GM19238 (cell line): ENCODE data around the gene ELP4.
"Not testable (repeated sequence)": the region's sequence is repeated elsewhere in the genome, so short reads cannot be mapped to it uniquely, and the experiment has no call there.

Source experiments
- DNase-seq: peaks from one replicate; pipeline ENCODE4 v3.0.0; 2011; ENCODE audit warnings: low spot score; ENCODE audit not compliant: insufficient read length

ELP4 gene, protein sequence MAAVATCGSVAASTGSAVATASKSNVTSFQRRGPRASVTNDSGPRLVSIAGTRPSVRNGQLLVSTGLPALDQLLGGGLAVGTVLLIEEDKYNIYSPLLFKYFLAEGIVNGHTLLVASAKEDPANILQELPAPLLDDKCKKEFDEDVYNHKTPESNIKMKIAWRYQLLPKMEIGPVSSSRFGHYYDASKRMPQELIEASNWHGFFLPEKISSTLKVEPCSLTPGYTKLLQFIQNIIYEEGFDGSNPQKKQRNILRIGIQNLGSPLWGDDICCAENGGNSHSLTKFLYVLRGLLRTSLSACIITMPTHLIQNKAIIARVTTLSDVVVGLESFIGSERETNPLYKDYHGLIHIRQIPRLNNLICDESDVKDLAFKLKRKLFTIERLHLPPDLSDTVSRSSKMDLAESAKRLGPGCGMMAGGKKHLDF

DNA sequence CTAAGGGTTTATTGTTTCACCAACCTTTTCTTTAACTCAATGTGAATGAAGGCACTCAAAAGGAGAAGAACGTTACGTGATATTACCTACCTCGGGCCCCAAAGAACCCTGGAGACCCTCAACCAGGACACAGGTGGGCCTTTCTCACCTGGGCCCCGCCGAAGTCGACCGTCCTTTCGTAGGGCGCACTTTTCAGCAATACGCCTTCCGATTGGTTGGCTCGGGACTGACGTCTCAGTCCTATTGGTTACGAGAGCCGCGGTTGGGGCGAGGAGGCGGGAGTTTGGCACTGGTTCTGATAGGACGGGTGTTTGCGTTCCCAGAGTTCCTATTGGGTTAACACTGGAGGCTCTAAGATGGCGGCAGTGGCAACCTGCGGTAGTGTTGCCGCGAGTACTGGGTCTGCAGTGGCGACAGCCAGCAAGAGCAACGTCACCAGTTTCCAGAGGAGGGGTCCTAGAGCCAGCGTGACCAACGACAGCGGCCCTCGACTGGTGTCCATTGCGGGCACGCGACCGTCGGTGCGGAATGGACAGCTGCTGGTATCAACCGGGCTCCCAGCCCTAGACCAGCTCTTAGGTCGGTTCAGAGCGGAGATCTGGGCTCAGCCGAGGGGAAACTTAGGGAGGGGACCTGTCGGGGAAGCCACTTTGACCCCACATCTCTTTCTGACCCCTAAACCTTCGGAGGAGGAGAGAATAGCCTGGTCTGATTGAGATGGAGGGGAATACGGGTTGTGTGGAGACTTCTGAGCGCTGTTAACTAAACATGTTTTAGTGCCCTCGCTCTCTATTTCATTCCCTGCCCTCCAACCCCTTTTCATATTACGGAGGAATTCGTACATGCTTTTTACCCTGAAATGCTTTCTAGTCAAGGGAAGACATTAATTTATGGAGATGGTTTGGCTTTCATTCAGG lies at the start of gene ELP4, which contains the start of gene IMMP1L:
ELP4 (plus strand) TSS at position 339 of the 917 bp plus-strand sequence; CDS start at position 357, 18 bp downstream.
IMMP1L (minus strand) TSS at position 194 of the 917 bp plus-strand sequence. CDS start 46,346 bp downstream, outside the sequence.
- peak; percentile 90 for DNase-seq

DNA sequence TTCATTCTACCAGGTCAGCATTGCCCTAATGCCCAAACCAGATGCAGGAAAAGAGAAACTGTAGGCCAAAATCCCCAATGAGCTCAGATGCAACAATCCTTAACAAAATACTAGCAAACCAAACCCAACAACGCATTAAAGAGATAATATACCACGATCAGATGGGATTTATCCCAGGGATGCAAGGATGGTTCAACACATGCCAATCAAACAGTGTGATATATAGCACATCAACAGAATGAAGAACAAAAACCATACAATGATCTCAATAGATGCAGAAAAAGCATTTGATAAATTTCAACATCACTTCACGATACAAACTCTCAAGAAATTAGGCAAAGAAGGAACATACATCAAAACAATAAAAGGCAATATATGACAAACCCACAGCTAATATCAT lies 45.1 kb upstream of the ELP4 start:
- DNase-seq = no peak

DNA sequence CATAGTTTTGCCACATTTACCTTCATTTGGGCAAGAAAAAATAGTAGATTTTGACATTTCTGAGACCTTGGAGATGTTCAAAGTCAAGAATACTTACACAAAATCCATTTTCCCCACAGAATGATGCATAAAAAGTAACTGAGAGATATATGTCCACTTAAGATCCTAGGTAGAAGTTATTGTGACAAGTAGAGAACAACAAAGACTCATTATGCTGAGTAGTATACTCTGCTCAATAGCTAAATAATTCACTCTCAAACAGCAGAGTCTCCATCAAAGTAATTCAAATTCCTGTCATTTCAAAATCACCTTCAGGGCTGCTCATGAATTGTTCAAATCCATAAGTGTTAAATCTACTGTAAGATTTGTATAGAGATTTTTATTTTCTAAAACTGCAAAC lies 35.5 kb upstream of the ELP4 start:
- DNase-seq = no peak

DNA sequence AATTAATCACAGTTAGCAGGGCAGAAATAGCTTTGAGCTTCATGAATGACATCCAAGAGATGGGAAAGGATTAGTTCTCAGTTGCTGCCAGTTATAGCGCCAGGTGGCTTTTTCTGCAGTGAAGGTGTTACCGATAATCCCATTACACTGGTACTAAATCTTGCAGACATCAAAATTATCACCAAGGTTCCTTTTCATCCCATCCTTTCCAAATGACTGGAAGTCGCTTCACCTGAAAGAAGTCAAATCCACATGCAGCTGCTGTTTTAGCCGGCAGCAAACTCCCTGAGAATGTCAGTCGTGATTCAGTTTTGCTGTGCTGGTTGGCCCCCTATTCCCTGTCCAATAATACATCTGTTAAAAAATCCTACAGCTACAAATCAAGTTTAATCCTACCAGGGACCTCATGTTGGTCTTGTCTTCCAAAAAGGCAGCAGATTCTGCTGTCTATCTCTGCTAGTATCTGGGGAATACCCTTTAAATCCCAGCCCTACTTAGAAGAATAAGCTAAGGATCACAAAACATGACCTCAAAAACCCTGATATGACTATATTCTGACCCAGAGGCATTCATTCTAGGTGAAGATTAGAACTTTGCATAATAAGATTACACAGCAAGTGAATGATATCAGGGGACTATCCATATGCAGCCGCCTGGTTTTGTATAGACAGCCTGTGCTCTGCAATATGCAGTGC lies 31.9 kb upstream of the ELP4 start:
- DNase-seq = no peak

DNA sequence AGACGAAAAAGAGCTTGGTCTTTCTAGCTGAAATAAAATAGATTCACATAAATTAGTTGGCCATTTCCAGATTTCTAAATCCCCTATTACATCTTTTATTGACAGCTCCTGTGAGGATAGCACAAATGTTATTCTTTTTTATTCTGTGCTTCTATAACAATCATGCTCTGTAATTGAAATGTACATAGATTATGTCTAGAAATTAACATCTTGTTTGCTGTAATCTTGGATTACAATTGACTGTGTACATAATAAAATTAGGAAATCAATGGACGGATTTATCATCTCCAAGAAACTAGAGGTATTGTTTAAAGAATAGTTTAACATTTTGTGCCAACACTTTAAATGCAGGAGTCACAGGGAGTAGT lies 31.4 kb upstream of the ELP4 start:
- DNase-seq = no peak

DNA sequence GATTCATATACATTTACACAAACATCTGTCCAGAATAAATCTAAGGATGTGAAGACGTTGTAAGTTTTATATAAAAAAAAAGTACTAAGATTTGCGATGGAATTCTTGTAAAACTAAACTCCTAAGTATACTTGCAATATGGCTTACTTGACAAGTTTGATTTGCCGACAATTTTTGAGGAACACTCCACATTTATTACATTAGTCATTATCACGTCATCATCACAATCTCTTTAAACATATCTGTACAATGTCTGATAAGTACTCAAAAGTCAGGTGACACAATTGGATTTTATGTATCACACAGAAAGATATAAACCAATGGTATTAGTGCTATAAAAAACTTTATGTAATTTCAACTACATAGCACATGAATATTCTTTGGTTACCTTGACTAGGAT lies 30.5 kb upstream of the ELP4 start:
- DNase-seq = no peak

DNA sequence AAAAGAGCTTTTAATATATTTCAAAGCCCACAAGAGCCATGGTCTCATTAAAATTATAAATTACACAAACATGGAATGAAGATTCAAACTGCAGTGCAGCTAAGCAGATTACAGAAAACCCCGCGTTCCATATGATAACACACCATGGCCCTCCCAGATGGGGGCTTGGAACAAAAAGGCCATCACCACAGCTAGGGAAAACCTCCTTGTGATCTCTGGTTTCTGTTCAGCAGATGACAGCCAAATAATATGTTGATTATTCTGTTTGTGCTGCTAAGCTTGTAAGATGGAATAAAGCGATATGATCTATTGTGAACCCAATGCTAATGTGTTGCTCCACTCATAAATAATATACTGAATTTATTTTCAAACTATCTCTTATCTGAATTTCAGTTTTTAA lies 28.6 kb upstream of the ELP4 start:
- no peak for DNase-seq

DNA sequence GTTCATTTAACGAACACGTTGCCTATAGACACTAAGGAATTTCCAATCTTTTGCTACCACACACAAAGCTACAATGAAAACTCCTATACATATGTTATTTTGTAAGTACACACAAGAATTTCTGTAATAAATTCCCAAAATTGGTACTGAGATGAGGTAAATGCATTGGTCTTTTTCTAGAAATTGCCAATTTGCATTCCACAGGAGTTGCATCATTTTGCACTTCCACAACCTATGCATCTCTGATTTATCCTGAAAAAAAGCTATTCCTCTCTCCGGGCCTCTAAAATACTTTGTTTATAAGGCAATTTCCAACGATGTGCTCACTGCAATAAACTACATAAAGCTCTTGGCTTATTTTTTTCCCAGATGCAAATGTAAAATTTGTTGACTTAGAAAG lies 25.1 kb upstream of the ELP4 start:
- no peak for DNase-seq

DNA sequence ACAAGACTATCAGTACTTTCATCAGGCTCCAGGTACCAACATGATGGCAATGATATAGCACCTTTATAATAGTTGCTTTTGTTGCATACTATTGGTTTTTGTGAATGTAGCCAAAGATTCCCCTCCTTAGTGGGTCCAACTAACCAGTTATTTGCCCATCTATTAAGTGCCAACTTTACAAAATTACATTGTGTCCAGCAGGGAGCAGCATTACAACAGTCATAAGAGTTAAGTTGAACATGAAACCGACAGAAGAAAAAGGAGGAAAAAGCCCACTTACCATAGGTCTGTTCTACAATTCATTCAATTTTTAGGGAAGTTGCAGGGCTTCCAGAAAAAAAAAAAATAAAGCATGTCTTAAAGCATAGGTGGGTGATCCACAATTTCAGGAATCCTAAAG lies 21.7 kb upstream of the ELP4 start:
- DNase-seq = no peak

DNA sequence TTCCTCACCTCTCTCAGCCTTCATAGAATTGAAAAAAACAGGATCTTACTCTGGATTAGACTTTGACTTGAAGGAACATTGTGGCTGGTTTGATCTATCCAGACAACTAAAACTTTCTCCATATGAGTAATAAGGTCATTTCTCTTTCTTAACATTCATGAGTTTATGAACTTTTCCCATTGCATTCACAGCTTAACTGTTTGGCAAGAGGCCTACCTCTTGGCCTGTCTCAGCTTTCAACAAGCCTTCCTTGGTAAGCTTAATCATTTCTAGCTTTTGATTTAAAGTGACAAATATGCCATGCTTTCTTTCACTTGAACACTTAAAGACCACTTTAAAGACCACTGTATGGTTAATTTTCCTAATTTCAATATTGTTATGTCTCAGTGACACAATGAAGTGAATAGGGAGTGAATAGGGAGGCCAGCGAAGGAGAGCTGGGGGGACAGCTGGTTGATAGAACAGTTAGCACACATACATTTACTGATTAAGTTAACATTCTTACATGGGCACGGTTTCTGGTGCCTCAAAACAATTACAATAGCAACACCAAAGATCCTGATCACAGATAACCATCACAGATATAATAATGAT lies 17.1 kb upstream of the ELP4 start:
- no peak for DNase-seq

DNA sequence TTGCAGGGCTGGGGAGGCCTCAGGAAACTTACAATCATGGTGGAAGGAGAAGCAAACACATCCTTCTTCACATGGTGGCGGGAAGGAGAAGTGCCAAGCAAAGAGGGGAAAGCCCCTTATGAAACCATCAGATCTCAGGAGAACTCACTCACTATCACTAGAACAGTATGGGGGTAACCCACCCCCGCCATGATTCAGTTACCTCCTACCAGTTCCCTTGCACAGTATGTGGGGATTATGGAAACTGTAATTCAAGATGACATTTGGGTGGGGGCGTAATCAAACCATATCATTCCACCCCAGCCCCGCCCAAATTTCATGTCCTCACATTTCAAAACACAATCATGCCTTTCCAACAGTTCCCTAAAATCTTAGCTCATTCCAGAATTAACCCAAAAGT lies 16.3 kb upstream of the ELP4 start:
- DNase-seq = no peak

DNA sequence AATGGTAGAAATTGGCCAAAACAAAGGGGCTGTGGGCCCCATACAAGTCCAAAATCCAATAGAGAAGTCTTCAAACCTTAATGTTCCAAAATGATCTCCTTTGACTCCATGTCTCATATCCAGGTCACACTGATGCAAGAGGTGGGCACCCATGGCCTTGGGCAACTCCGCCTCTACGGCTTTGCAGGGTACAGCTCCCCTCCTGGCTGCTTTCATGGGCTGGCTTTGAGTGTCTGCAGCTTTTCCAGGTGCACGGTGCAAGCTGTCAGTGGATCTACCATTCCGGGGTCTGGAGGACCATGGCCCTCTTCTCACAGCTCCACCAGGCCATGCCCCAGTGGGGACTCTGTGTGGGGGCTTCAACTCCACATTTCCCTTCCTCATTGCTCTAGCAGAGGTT lies 15.8 kb upstream of the ELP4 start:
- DNase-seq = not testable (repeated sequence)

DNA sequence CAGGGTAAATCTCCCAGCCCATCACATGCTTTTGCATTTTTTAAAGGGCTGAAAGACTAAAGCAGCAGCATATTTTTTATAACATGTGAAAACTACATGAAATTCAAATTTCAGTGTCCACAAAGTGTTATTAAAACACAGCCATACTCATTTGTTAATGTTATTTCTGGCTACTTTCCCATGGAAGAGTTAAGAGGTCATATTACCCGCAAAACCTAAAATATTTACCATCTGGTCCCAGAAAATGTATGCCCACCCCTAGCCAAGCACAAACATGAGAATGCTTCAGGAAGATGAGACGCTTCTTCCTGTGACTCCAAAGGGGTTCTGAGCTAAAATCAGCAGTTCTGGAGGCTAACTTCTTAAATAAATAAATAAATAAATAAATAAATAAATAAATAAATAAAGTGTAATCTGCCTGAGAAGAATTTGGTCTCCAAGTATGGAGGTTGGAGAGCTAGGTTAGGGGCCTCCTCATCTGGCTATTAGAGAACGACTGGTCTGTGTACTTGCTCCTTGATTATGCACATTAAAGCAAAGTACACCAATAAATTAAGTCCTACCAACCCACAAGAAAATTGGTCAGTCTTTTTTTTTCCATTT lies 9.9 kb upstream of the ELP4 start:
- no peak for DNase-seq

DNA sequence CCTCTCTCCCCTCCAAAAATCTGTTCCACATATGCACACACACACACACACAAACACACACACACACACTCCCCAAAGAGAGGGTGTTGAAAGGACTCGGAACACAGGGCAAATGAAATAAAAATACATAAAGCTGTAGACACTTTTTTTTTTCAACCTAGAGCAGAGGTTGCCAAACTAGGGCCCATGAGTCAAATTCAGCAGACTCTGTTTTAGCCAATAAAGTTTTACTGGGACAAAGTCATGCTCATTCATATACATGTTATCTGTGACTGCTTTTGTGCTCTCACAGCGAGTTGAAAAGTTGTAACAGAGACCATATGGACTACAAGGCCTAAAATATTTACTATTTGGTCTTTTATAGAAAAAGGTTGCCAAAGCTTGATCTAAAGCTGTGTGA lies 9.0 kb upstream of the ELP4 start:
- DNase-seq = no peak

DNA sequence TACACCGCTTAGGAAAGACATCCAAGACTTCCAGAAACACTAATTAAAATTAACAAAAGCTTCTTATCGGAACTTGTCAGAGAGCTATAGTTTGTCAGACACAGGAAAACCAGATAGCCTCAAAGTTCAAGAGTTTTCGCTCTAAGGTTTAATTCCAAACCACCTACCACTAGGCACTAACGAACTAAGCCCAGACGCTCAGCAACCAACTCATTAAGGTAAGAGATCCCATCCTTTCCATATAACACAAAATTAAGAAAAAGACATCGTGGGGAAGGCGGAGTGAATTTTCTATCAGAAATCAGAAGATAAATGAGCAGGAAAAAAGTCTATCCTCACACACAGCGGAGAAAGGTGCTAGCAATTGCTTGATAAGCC lies 527 bp upstream of the ELP4 start:
- no peak for DNase-seq

DNA sequence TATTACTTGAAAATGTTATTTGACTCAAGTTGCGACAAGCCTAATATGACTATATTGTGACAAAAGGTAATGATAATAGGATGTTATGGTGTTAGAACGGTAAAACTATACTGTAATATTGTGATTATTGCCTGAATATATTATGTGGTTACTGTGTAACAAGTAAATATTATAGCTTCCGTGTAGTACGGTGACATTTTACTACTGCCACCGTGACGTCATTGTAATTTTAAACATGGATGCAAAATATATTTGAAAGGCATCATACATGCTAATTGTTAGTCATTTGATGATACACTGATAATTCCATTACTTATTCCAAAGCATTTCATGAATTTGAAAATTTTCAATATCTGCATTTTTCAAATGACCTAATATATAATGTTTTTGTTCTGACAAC lies 2.5 kb downstream of the ELP4 start:
- no peak for DNase-seq

DNA sequence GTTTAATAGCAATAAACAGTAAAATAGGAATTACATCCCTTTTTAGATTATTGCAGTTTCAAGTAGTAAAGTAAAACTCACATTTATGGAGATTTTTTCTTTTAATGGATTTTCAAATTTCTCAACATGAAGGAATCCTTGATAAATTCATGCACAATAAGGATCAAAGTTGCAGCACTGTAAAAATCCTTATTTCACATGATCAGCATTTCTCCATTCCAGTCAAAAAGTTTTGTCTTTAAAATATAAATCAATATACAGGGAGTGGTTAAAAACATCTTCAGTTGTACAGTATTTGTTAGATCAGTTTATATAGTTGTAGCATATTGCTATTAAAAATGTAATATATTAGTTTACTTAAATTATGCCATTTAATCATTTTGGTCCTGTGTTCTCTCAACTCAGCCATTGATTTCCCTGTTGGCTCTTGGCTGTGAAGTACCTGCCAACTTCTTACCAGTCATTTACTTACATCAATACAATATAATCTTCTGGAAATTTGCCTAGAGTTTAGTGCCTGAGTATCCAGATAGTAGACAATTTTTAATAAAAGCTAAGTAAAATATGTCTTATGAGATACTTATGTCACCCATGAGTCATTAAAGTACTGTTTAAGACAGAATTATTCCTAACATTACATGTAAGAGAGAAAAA lies 12.1 kb downstream of the ELP4 start:
- no peak for DNase-seq

DNA sequence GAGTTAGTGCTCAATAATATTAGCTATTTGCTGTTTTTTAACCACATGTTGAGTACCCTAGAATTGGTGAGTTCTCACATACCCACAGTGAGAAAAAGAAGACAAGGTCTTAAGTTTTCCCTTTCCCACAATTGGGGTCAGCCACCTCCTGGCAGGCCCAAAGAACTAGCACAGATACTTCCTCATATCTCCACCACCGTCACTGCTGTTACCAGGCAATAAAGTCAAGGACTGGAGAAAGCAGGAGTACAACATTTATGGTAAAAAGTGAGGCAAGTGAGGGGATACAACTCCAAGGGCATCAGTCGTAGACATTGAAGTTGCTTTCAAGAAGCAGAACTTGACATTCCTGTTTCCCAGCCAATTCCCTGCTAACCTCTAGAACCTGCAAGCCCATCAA lies 19.6 kb downstream of the ELP4 start:
- no peak for DNase-seq

DNA sequence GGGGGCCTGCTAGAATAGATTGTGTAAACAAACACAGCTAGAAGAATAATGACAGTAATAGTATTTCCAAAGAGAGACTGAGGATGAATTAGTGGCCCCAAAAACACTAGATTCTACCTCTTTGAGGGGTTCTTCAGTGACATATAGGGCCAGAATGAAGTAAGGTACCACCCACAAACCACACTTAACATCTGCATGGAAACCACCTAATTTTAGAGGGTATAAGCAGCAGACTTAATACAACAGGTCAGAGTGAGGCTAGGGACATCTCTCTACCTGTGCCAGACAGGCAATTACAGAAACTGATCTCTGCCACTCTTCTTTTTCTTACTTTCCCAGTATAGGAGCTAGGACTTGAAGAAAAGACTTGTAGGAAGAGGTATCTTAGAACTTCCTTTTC lies 20.1 kb downstream of the ELP4 start:
- no peak for DNase-seq

DNA sequence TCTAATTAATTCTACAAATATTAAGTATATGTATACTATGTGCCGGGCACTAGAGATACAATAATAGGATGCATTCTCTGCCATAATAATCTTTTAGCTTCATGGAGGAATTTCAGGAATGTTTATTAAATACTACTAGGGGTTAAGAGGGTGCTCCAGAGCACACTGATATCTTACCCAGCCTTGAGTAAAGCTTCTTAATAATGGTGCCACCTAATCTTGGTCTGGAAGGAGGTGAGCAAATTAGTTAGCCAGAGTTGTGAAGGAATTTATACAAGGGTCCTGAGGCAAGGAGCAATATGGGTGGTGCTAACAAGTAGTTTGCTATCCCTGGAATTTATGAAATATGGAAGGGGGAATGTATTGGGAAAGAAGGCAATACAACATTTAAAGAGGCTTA lies 21.7 kb downstream of the ELP4 start:
- no peak for DNase-seq

DNA sequence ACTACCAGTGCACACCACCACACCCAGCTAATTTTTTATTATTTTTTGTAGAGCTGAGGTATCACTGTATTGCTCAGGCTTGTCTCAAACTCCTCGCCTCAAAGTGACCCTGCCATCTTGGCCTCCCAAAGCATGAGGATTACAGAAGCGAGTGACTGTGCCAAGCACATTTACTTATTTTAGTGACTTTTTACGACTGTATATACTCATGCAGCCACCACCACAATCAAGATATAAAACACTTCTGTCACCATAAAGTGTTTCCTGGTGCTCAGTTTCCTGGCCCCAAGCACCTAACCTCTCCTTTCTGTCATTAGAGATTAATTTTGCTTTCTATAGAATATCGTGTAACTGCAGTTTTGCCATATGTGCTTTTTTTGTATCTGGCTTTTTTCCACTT lies 25.9 kb downstream of the ELP4 start:
- DNase-seq = no peak
